Kidney epithelial cell (primary cell): ENCODE data around the gene CEP57. TPM values are rescaled to one million over a fixed set of nuclear protein-coding genes. Genes with fewer than 3 reads are reported as not detected.

Experiments used
- DNase-seq: peaks from one replicate; pipeline ENCODE4 v3.0.0-alpha.2; 2010; ENCODE audit warnings: low read depth
- H3K27me3 ChIP-seq: 2 replicates; pipeline ENCODE4 v1.6.0; 2011; ENCODE audit warnings: low read length; ENCODE audit not compliant: control insufficient read depth, insufficient read depth
- H3K36me3 ChIP-seq: 2 replicates; pipeline ENCODE4 v1.5.1; 2011; ENCODE audit warnings: low read length; ENCODE audit not compliant: control insufficient read depth, insufficient read depth
- H3K4me3 ChIP-seq: 2 replicates; pipeline ENCODE4 v1.5.1; 2011; ENCODE audit warnings: low read depth, mild to moderate bottlenecking, control low read depth, low read length
- CTCF ChIP-seq: IDR thresholded peaks from 2 replicates; pipeline ENCODE4 v1.5.1; 2011; ENCODE audit warnings: mild to moderate bottlenecking, moderate library complexity, low read length, control low read depth, inconsistent platforms; ENCODE audit not compliant: insufficient read depth, poor library complexity, severe bottlenecking
- total RNA-seq: library from RNA; depleted of rRNA; stranded (reverse); fragments of >200 nt; gene quantifications from 2 replicates; pipeline ENCODE4 v1.2.3, GENCODE V29; 2015

CEP57 gene
- total RNA-seq, 1 donor from 2014 or later, result 44.8 TPM

- H3K36me3 ChIP-seq, result no peaks in the 10 kb centered on the region
- no peak for DNase-seq
- TF ChIP-seq CTCF, result no peak
- no peak overlapping the region for H3K4me3 ChIP-seq
- H3K27me3 ChIP-seq, result no peaks in the 10 kb centered on the region
Measured at GRCh38 chr11:95821640-95822039, 31.3 kb downstream of the CEP57 start.

GRCh38 chr11:95827696-95828095 is 37.4 kb downstream of the CEP57 start:
- DNase-seq, result no peak
- no peak overlapping the region for H3K4me3 ChIP-seq
- H3K27me3 ChIP-seq, result no peaks in the 10 kb centered on the region
- TF ChIP-seq CTCF, result no peak
- no peaks in the 10 kb centered on the region for H3K36me3 ChIP-seq

- no peaks in the 10 kb centered on the region for H3K27me3 ChIP-seq
- TF ChIP-seq CTCF, result no peak
- DNase-seq, result no peak
- H3K4me3 ChIP-seq, result no peak overlapping the region
- H3K36me3 ChIP-seq, result no peaks in the 10 kb centered on the region
Measured at GRCh38 chr11:95829580-95830259, 39.4 kb downstream of the CEP57 start.

- no peak for TF ChIP-seq CTCF
- DNase-seq, result peak; percentile 71
- H3K27me3 ChIP-seq, result no peaks in the 10 kb centered on the region
- no peak overlapping the region for H3K4me3 ChIP-seq
- no peaks in the 10 kb centered on the region for H3K36me3 ChIP-seq
Measured at GRCh38 chr11:95831198-95831883, 41.0 kb downstream of the CEP57 start.

- H3K36me3 ChIP-seq, result no peaks in the 10 kb centered on the region
- H3K4me3 ChIP-seq, result no peak overlapping the region
- TF ChIP-seq CTCF, result no peak
- DNase-seq, result no peak
- H3K27me3 ChIP-seq, result no peaks in the 10 kb centered on the region
Measured at GRCh38 chr11:95832763-95833162, 42.5 kb downstream of the CEP57 start.
